ENCODE data around the gene NOSTRIN. TPM values are rescaled to one million over a fixed set of nuclear protein-coding genes. Genes with fewer than 3 reads are reported as not detected.
A peak's percentile ranks its signal among the peaks of the same experiment; 100 is the strongest.

NOSTRIN gene
- total RNA-seq, 1 experiment from 2014 or later: 3.1 TPM

DNA sequence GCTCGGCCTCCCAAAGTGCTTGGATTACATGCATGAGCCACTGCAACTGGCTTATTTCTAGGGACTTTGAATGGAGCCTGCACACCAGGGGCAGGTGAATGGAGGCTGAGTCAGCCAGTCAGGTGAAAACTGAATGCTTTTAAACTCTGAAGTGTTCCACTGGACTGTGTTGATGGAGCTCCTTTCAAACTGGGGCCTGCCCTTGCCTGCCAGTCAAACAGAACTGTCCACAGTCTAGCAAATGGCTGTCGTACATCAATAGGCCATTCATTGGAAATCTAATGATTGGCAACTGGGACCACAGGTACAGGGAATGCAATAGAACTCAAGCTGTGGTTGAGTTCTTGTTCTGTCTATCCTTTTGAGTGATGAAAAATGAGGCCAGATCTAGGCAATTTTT lies 966 bp upstream of the NOSTRIN start:
- DNase-seq (ENCODE audit: low read depth, low spot score) (no peak), ATAC-seq (no peak)
- no peaks in the 10 kb centered on the region for H3K27me3 ChIP-seq (ENCODE audit: insufficient read depth, low read length)
- no peak for TF ChIP-seq EGR1 (IDR thresholded peaks at IDR 0.05; ENCODE audit: low read depth)
- no peak for TF ChIP-seq EZH2phosphoT487 (IDR thresholded peaks at IDR 0.05; ENCODE audit: borderline replicate concordance)
- TF ChIP-seq, protein P1, sequence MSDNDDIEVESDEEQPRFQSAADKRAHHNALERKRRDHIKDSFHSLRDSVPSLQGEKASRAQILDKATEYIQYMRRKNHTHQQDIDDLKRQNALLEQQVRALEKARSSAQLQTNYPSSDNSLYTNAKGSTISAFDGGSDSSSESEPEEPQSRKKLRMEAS (IDR thresholded peaks at IDR 0.05): no peak
- no peak for TF ChIP-seq POLR2A (IDR thresholded peaks at IDR 0.05; ENCODE audit: borderline replicate concordance, extremely low read depth, insufficient read depth, insufficient read length)
- no peak for TF ChIP-seq EZH2 (IDR thresholded peaks at IDR 0.05)
- no peaks in the 10 kb centered on the region for H3K9me3 ChIP-seq (ENCODE audit: control insufficient read depth in 1 of 2, insufficient read depth in 1 of 2, low read depth in 1 of 2, low read length in 2 of 2)
- peaks cover 5 to 17% of the 10 kb centered on the region in 2 experiments; a peak in 2 of 4 replicates for H3K4me1 ChIP-seq (ENCODE audit: control insufficient read depth in 1 of 2, insufficient read depth in 2 of 2, low read length in 2 of 2)
- H3K9ac ChIP-seq (ENCODE audit: low read length): no peak overlapping the region
- BruUV-seq (replicated peaks): no TSS peak
- POLR2A ChIA-PET: no interaction called here
- CTCF ChIA-PET: no interaction called here
- no peaks in the 10 kb centered on the region for H3K9me2 ChIP-seq (ENCODE audit: insufficient read depth)
- no peak overlapping the region for H3K4me3 ChIP-seq (replicated peaks in 1 of 2; ENCODE audit: low read depth in 1 of 2, low read length in 2 of 2)
- no peak overlapping the region for H3K27ac ChIP-seq (ENCODE audit: low read depth, low read length)
- intact Hi-C loops (cut with micrococcal nuclease): no loop called here
- H3K36me3 ChIP-seq (ENCODE audit: control insufficient read depth in 1 of 2, insufficient read depth in 2 of 2, low read length in 2 of 2): no peaks in the 10 kb centered on the region
- no peaks in the 10 kb centered on the region for H4K20me1 ChIP-seq (ENCODE audit: insufficient read depth)
- no peak overlapping the region for H3K4me2 ChIP-seq (ENCODE audit: low read length)
- no peaks in the 10 kb centered on the region for H3K79me2 ChIP-seq (ENCODE audit: insufficient read depth, low read length)
- no peak overlapping the region for H2AFZ ChIP-seq (ENCODE audit: low read depth, low read length, poor library complexity, severe bottlenecking)
- RAD21 ChIA-PET (ENCODE audit: low non-redundant PET in 1 of 2, low total read pairs in 2 of 2, uncharacterized antibody in 2 of 2, unreplicated experiment in 2 of 2): no interaction called here

DNA sequence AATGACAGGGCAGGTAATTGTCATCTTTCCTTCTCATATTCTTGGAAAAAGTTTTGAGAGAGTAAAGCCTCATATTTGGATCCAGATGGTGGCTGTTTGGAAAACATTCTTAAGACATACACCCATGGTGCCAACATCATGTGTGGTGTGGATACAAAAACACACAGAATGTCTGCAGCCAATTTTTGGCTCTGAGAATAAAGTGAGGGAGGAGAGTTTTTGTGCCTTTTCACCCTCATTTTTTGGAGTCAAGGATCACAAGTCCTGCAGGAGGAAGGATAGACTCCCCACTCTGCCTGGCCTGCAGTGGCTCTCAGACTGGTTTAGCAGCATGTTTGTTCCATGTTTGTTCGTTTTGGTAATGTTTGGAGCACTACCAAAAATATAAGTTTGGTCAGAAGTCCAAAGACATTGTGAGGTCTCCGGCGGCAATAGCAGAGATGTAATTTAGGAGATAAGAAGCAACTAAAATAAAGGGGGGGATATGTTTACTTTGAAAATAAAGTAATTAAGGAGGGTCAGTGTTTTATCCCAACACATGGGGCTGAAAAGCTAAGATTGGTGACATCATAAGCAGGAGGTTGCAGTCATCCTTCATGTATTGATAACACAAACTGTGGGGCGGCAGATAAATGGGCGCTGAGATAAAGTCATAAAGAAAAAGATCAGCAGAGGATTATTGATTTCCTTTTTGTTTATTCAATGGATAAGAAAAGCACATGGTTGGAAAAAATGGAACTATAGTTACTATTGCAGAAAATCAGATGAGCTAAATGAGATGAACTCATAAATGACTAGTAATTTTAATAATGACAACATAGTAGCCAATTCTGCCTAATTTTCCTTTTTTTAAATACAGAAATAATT lies 655 bp downstream of the NOSTRIN start:
- peak overlapping the region; percentile 51 for H3K4me2 ChIP-seq (ENCODE audit: low read length)
- TF ChIP-seq SP1 (IDR thresholded peaks at IDR 0.05; ENCODE audit: low read depth) (0 out of 2 replicates have a peak, but pooled peaks have one; percentile 4), FOSL1 (IDR thresholded peaks at IDR 0.05; ENCODE audit: low read depth) (no peak)
- H4K20me1 ChIP-seq (ENCODE audit: insufficient read depth): no peaks in the 10 kb centered on the region
- TSS peak; percentile 81 for BruUV-seq (replicated peaks)
- peaks cover 5 to 17% of the 10 kb centered on the region in 2 experiments; a peak in 2 of 4 replicates for H3K4me1 ChIP-seq (ENCODE audit: control insufficient read depth in 1 of 2, insufficient read depth in 2 of 2, low read length in 2 of 2)
- ATAC-seq (no peak), DNase-seq (ENCODE audit: low read depth, low spot score) (no peak)
- ChIA-PET CTCF (no interaction called here), POLR2A (no interaction called here), RAD21 (ENCODE audit: low non-redundant PET in 1 of 2, low total read pairs in 2 of 2, uncharacterized antibody in 2 of 2, unreplicated experiment in 2 of 2) (no interaction called here)
- H3K36me3 ChIP-seq (ENCODE audit: control insufficient read depth in 1 of 2, insufficient read depth in 2 of 2, low read length in 2 of 2): no peaks in the 10 kb centered on the region
- peak overlapping the region; percentile 15 to 30 for H3K4me3 ChIP-seq (replicated peaks in 1 of 2; ENCODE audit: low read depth in 1 of 2, low read length in 2 of 2)
- no peak overlapping the region for H3K27ac ChIP-seq (ENCODE audit: low read depth, low read length)
- H3K9me2 ChIP-seq (ENCODE audit: insufficient read depth): no peaks in the 10 kb centered on the region
- no peaks in the 10 kb centered on the region for H3K27me3 ChIP-seq (ENCODE audit: insufficient read depth, low read length)
- intact Hi-C loops (cut with micrococcal nuclease): no loop called here
- no peak overlapping the region for H2AFZ ChIP-seq (ENCODE audit: low read depth, low read length, poor library complexity, severe bottlenecking)
- no peaks in the 10 kb centered on the region for H3K79me2 ChIP-seq (ENCODE audit: insufficient read depth, low read length)
- no peaks in the 10 kb centered on the region for H3K9me3 ChIP-seq (ENCODE audit: control insufficient read depth in 1 of 2, insufficient read depth in 1 of 2, low read depth in 1 of 2, low read length in 2 of 2)
- peak overlapping the region; percentile 29; the same call in 1 of the 2 replicates for H3K9ac ChIP-seq (ENCODE audit: low read length)

All from HCT116 (cell line).